SKM-1 (cell line): ENCODE results near the gene TTC34.

ENCODE experiments used
- DNase-seq: peaks from one replicate; lab custom pipeline; 2025; ENCODE audit not compliant: unreplicated experiment; lab: John Stamatoyannopoulos, UW

The TTC34 gene

DNA sequence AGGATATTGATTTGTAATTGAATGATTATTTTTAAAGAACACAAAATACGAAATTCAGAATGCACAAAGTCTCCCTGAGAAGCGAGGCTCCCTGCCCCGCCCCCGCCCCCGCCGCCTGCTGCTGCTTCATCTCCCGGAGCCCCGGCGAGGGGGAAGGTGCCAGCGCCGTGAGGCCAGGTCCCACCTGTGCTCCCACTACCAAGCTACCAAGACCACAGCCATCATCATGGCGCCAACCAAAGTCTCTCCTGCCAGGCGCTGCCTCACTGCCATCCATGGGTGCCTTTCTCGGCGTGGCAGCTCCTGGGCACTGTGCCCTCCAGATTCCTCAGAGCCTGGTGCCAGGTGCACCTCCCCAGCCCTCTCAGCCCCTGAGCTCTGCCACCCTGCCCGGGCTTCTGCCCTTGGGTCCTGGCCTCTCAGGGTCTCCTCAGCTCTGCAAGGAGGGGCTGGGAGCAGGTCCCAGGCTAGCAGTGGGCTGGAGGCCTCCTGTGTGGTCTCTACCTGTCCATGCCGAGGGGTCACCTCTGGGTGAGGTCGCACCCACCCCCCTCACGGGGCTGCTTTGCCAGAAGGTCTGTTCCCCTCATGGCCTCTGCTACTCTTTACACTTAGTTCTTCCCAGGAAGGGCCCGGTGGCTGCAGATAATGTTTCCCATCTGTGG, 29.4 kb upstream of the TTC34 start:
- no peak for DNase-seq

- no peak for DNase-seq
Measured at GRCh38 chr1:2829846-2830615, 28.5 kb upstream of the TTC34 start.

GRCh38 chr1:2828586-2829250, 27.2 kb upstream of the TTC34 start:
- no peak for DNase-seq

- no peak for DNase-seq
Measured at GRCh38 chr1:2826736-2827292, 25.3 kb upstream of the TTC34 start.

- DNase-seq, result no peak
Measured at GRCh38 chr1:2826316-2826715, 24.8 kb upstream of the TTC34 start.

DNA sequence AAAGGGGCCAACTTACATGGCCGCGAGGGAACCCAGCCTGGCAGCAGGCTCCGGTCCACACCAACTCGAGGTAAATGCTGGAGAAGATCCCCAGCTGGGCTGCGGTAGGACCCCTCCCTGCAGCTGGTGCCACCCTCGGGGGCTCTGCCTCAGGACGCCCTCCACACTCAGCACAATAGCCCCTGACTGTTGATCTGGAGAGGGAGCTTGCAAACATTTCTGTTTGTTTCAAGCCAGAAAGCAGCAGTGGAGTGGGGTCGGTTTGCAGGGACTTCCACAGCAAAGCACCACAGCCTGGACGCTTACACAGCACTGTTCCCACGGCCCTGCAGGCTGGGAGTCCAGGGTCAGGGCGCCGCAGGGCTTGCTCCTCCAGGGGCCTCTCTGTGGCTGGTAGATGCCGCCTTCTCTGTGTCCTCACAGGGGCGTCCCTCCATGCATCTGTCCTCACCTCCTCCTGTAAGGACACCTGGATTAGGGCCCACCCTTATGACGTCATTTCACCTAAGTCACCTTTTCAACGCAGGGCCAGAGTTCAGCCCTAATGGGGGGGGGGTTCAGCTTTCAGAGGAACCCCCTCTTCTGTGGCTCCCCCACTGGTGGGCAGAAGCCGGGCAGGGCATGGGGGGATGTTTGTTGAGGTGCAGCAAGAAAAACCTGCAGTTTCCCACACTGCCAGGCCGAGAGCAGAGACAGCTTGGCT, 24.1 kb upstream of the TTC34 start:
- DNase-seq, result no peak

GRCh38 chr1:2824999-2825398, 23.5 kb upstream of the TTC34 start:
- no peak for DNase-seq

DNA sequence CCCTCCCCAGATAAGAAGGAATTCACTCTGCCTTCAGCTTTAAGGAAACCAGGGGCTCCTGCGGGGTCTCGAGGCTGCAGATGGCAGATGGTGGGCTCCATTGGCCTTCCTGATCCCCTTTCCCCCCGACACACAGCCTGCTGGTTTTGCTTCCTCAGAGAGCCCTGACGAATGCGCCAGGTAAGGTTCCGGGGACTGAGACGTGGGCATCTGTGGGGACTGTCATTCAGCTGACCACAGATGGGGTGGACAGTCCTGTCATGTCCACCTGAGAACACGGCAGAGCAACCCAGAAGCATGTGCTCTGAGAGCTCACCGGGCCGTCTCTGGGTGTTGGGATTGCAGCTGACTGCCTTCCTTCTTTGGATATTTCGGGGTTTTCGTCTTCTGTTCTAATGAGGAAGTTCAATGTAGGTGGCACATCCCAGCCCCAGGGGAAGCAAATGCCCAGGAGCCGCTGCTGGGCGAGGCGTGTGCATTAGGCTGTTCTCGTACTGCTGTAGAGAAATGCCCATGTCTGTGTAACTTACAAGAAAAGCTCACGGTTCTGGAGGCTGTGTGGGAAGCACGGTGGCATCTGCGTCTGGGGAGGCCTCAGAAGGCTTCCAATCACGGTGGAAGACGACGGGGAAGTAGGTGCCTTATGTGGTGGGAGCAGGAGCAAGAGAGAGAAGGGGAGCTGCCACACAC, 22.6 kb upstream of the TTC34 start:
- DNase-seq, result no peak

GRCh38 chr1:2822621-2823145, 21.2 kb upstream of the TTC34 start:
- DNase-seq, result no peak

GRCh38 chr1:2821966-2822620, 20.6 kb upstream of the TTC34 start:
- DNase-seq, result no peak

- no peak for DNase-seq
Measured at GRCh38 chr1:2821373-2821955, 20.0 kb upstream of the TTC34 start.

GRCh38 chr1:2820731-2821372, 19.4 kb upstream of the TTC34 start:
- DNase-seq, result no peak

DNA sequence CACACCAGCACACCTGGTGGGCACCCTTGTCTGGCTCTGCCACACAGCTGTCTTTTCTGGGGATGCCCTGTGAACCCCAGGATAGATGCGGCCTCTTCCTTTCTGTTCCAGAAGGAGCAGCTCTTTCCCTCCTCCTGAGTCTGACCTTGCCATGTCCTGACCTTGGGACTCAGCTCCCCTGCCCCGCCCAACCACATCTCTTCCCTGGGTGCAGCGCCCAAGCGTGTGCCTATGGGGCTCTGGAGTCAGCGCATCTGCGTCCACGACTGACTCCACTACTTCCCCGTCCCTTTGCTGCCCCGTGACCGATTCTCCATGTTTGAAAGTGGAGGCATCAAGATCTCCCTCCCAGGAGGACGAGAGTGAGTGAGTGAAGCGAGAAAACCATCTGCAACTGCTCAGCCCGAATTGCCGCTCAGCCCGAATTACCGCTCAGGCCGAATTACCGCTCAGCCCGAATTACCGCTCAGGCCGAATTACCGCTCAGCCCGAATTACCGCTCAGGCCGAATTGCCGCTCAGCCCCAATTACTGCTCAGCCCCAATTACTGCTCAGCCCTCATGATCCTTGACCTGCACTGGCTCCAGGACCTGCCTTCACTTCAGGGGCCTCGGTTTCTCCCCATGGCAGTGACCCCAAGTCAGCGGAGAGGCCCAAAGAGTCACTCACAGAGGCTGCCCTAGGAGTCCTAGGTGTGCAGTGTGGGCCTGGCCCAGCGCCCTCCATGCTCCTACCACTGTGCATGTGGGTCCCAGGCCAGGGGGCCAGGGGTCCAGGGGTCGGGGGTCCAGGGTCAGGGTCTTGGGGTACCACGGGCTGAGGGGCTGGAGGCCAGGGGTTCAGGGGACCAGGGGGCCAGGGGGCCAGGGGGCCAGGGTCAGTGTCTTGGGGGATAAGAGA, 18.6 kb upstream of the TTC34 start:
- no peak for DNase-seq

DNA sequence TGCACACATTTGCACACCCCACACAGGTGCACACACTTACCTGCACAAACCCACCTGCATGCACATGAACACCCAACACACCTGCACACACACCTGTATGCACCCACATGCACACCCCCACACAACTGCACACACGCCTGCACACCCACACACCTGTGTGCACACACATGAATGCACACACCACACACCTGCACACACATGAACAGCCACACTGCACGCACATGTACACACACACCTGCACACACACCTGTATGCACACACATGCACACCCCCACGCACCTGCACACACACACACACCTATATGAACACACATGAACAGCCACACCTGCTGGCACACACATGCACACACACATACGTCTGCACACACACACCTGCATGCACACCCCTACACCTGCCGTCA, 17.9 kb upstream of the TTC34 start:
- DNase-seq, result no peak

DNA sequence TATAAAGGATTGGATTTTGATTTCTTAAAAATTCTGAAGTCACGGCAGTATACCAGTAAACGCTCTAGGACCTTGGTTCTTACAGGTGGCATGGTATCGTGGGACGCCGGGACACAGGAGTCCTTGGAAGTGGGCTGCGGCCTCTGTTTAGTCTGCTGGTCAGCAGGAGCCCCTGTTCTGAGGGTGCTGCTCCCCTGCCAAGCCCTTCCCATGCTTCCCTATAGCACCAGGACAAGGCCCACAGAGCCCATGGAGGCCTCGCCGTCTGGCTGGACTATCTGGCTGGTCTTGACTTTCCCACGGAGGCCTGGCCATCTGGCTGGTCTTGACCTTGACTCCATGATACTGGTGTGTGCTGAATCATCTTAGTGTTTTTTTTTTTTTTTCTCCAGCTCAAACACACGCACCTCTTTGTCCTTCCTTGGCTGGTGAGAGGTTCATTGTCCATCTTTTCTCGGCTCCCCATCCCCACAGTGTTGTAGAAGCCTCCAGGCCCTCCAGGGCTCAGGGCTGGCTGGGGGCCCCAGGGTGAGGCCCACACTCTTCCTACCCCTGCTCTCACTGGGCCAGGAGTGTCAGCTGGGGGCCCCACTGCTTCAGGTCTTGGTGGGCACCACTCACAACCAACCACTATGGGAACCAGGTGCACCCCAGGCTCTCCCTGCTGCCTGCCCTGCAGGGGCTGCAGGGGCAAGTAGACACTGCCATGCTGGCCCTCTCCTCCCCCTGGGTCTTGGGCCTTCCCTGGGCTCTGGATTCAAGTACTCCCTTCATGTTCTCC, 16.5 kb upstream of the TTC34 start:
- DNase-seq, result no peak

- DNase-seq, result no peak
Measured at GRCh38 chr1:2816786-2817185, 15.3 kb upstream of the TTC34 start.

DNA sequence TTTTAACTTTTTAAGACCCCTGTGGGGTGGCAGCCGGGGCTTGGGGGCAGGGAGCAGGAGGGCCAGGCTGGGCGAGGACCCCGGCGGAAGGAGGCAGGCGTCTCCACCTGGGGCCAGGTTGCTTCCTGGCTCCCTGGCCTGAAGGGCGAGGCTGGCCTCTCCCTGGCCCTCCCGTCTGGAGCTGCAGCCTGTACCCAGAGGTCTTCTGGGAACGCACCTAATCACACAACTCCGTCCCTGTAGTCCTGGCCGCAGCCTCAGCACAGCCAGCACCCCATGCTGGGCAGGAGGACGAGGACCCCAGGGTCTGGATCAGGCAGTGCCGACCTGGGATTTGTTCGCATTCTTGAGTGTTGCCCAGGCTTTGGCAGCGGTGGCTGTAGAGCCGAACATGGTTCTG, 14.1 kb upstream of the TTC34 start:
- DNase-seq, result no peak
